M059J (cell line): ENCODE measurements around the gene RFK. TPM values are rescaled to one million over a fixed set of nuclear protein-coding genes. Genes with fewer than 3 reads are reported as not detected.
"Not testable (repeated sequence)": the region's sequence is repeated elsewhere in the genome, so short reads cannot be mapped to it uniquely, and the experiment has no call there.

Source experiments
- DNase-seq: peaks from one replicate; pipeline ENCODE4 v3.0.0-alpha.2; 2012; ENCODE audit warnings: low read depth
- total RNA-seq: library from RNA; depleted of rRNA; stranded (reverse); fragments of >200 nt; shearing (Covaris generic); gene quantifications from 2 replicates; pipeline ENCODE4 v1.2.3, GENCODE V29; 2014; rRNA removed

Gene RFK
- total RNA-seq: 37.6 and 42.7 TPM in 2 replicates

- peak; percentile 90 for DNase-seq
These were observed at the start of gene RFK for GRCh38 chr9:76394195-76394959. Gene RFK (minus strand): TSS chr9:76394426. CDS start chr9:76394171, 255 bp downstream.

GRCh38 chr9:76443887-76444286 is 49.7 kb upstream of the RFK start:
- DNase-seq: no peak

GRCh38 chr9:76441551-76442322 is 47.5 kb upstream of the RFK start:
- DNase-seq: peak; percentile 99

GRCh38 chr9:76438841-76439588 is 44.8 kb upstream of the RFK start:
- DNase-seq: no peak

- DNase-seq: not testable (repeated sequence)
These were observed 42.9 kb upstream of the RFK start for GRCh38 chr9:76437017-76437699.

- not testable (repeated sequence) for DNase-seq
These were observed 40.7 kb upstream of the RFK start for GRCh38 chr9:76434897-76435296.

- DNase-seq: peak; percentile 75
These were observed 39.6 kb upstream of the RFK start for GRCh38 chr9:76433836-76434235.

- DNase-seq: peak; percentile 39
These were observed 39.2 kb upstream of the RFK start for GRCh38 chr9:76433406-76433805.

- DNase-seq: no peak
These were observed 37.4 kb upstream of the RFK start for GRCh38 chr9:76431601-76432000.

- DNase-seq: no peak
These were observed 32.7 kb upstream of the RFK start for GRCh38 chr9:76426807-76427419.

GRCh38 chr9:76425677-76426453 is 31.6 kb upstream of the RFK start:
- no peak for DNase-seq

GRCh38 chr9:76424491-76424890 is 30.3 kb upstream of the RFK start:
- no peak for DNase-seq

- peak; percentile 51 for DNase-seq
These were observed 29.3 kb upstream of the RFK start for GRCh38 chr9:76423216-76424177.

- DNase-seq: no peak
These were observed 25.7 kb upstream of the RFK start for GRCh38 chr9:76419782-76420380.

GRCh38 chr9:76417394-76417793 is 23.2 kb upstream of the RFK start:
- no peak for DNase-seq

GRCh38 chr9:76415731-76416130 is 21.5 kb upstream of the RFK start:
- peak; percentile 83 for DNase-seq

GRCh38 chr9:76415154-76415553 is 20.9 kb upstream of the RFK start:
- DNase-seq: peak; percentile 87

- peak; percentile 98 for DNase-seq
These were observed 20.4 kb upstream of the RFK start for GRCh38 chr9:76414661-76415060.

- no peak for DNase-seq
These were observed 19.4 kb upstream of the RFK start for GRCh38 chr9:76413658-76414057.
